Heart right ventricle (tissue), 16 donors: ENCODE results near the gene MTOR. TPM values are rescaled to one million over a fixed set of nuclear protein-coding genes. Genes with fewer than 3 reads are reported as not detected.
A peak's percentile ranks its signal among the peaks of the same experiment; 100 is the strongest.

Source experiments
- ATAC-seq, 8 donors: fragments of 200-7000 bp; cut with Tn5 transposase; one replicate each; pipeline ENCODE4 v1.9.1; 2020; ENCODE audit warnings: mild to moderate bottlenecking in 8 of 8, moderate library complexity in 8 of 8, moderate number of reproducible peaks in 1 of 8
- DNase-seq, 2 donors: peaks; one replicate each; pipeline ENCODE4 v3.0.0-alpha.2; 2020
- H3K27ac ChIP-seq, 10 donors: fragments of 200-600 bp; sonication (generic) in 2 of 10; one replicate each; pipeline versions ENCODE4 v1.5.0 to v1.8.0; 2020 to 2022; ENCODE audit warnings: mild to moderate bottlenecking in 3 of 10
- H3K27me3 ChIP-seq, 7 donors: fragments of 200-600 bp; one replicate each; pipeline ENCODE4 v1.8.0; 2021 to 2022; ENCODE audit warnings: mild to moderate bottlenecking in 2 of 7
- H3K36me3 ChIP-seq, 9 donors: fragments of 200-600 bp; sonication (generic) in 1 of 9; one replicate each; pipeline versions ENCODE4 v1.5.0 to v1.8.0; 2020 to 2022; ENCODE audit warnings: mild to moderate bottlenecking in 2 of 9
- H3K4me1 ChIP-seq, 9 donors: fragments of 200-600 bp; sonication (generic) in 1 of 9; one replicate each; pipeline versions ENCODE4 v1.5.0 to v1.8.0; 2020 to 2022; ENCODE audit warnings: mild to moderate bottlenecking in 4 of 9
- H3K4me3 ChIP-seq, 10 donors: fragments of 200-600 bp; sonication (generic) in 2 of 10; one replicate each; pipeline versions ENCODE4 v1.5.0 to v1.8.0; 2020 to 2022; ENCODE audit warnings: mild to moderate bottlenecking in 7 of 10, moderate library complexity in 2 of 10
- H3K9me3 ChIP-seq, 11 donors: fragments of 200-600 bp in 10 of 11; sonication (generic) in 2 of 11; one replicate each; pipeline versions ENCODE4 v1.5.0 to v1.8.0; 2013 to 2022; ENCODE audit warnings: mild to moderate bottlenecking in 2 of 11, control low read depth in 1 of 11, moderate library complexity in 1 of 11
- WGBS, 2 donors: extraction: QIAGEN DNeasy Blood & Tissue Kit; methylation state at CpG; one replicate each; pipeline ENCODE4 v1.1.7; 2013; ENCODE audit warnings: inconsistent platforms in 1 of 2; 5-methylcytosine and 5-hydroxymethylcytosine counted together
- intact Hi-C, 10 donors: fragments of 100-400 bp; cut with DNase I; formaldehyde crosslinking; loops; one replicate each; pipeline versions ENCODE4 v1.11.1 to v1.14.2; 2022
- polyA plus RNA-seq, 2 donors: library from polyadenylated mRNA; stranded (reverse); fragments of 200-250 nt; gene quantifications; one replicate each; pipeline ENCODE4 v1.2.3, GENCODE V29; 2013
- total RNA-seq, 10 donors: library from RNA; stranded (reverse); fragmentation: NEBNext Ultra II Directional in 3 of 10; extraction: Animal tissue kit (Norgen Biotek cat#: 25700) in 3 of 10; gene quantifications; one replicate each; pipeline versions ENCODE4 v1.2.1 to v1.2.4, GENCODE V29; 2021 to 2023
- TF ChIP-seq, protein P1 (sequence below), 9 donors: fragments of 200-600 bp; sonication (generic) in 2 of 9; IDR thresholded peaks; one replicate each; pipeline versions ENCODE4 v1.5.0 to v1.8.0; 2021 to 2022; ENCODE audit warnings: antibody characterized with exemption in 9 of 9, mild to moderate bottlenecking in 5 of 9, moderate library complexity in 1 of 9
- donor health status: Arrhythmogenic right ventricular cardiomyopathy.
- donor health status: ischemic (EF 13 %, LVEDD 7.1; RV severe dilation, severe dysfunction).
- donor health status: healthy with polysubstance abuse.
- donor health status: DM: no; HTN: yes; CAD: no.
- donor health status: DM: no; HTN: no; CAD: no.
- donor health status: ischemic (EF 25% LVEDD 6.9; RV normal size, moderate dysfunction).
- donor health status: ischemic (EF 25% LVEDD 5.7; RV mildly dilated, moderate dysfunction).
- donor health status: healthy.
- donor health status: DM: yes; HTN: yes; CAD: no.
- donor health status: Ischemic cardiomyopathy.
- donor health status: ischemic (EF 35%, LVEDD 5.7; RV mildly dilated, moderate dysfunction).
- donor health status: nonischemic (EF 11% LVEDD 7.7; RV severe dilation, severe dysfunction).
- donor health status: DM: yes; HTN: yes; CAD: no.
- donor health status: PGD.
- donor health status: ischemic (EF 29% LVEDD 5.4; RV normal size, mild dysfunction).
- donor health status: nonischemic (EF 23%, LVEDD 6.1; RV moderate dilation, normal function).

Gene MTOR
- total and polyA plus RNA-seq, 12 donors = 18.7 to 42.7 (median 36.3) TPM

DNA sequence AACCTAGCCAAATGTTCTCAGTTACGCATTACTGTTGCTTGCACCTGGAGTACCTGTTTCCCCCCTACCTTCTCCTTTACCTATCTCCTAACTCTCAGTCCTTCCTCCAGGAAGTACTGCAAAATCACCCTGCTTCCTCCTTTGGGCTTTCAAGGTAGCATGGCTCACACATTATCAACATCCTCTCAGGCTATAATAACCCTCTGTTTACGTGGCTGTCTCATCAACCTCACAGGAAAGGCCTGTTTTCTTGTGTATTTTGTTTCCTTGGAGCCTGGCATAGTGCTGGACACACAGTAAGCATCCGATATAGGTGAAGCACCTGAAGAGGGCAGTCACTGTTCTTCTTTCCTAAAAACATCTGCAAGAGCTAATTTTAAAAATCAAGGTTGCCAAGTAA, 105.9 kb downstream of the MTOR start:
- peaks cover 9 to 46% (median 27%) of the 10 kb centered on the region in 9 donors for H3K4me1 ChIP-seq
- TF ChIP-seq, protein P1, sequence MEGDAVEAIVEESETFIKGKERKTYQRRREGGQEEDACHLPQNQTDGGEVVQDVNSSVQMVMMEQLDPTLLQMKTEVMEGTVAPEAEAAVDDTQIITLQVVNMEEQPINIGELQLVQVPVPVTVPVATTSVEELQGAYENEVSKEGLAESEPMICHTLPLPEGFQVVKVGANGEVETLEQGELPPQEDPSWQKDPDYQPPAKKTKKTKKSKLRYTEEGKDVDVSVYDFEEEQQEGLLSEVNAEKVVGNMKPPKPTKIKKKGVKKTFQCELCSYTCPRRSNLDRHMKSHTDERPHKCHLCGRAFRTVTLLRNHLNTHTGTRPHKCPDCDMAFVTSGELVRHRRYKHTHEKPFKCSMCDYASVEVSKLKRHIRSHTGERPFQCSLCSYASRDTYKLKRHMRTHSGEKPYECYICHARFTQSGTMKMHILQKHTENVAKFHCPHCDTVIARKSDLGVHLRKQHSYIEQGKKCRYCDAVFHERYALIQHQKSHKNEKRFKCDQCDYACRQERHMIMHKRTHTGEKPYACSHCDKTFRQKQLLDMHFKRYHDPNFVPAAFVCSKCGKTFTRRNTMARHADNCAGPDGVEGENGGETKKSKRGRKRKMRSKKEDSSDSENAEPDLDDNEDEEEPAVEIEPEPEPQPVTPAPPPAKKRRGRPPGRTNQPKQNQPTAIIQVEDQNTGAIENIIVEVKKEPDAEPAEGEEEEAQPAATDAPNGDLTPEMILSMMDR (IDR thresholded peaks at IDR 0.05) = no peak
- H3K9me3 ChIP-seq = no peaks in the 10 kb centered on the region
- intact Hi-C loops = no loop called here
- no peaks in the 10 kb centered on the region for H3K27me3 ChIP-seq
- WGBS, 2 donors = 74% methylated on average over 3 of the region's 3 CpGs
- ATAC-seq (no peak), DNase-seq (no peak)
- H3K36me3 ChIP-seq = peaks cover 0 to 65% (median 20%) of the 10 kb centered on the region in 9 donors
- H3K4me3 ChIP-seq = no peak overlapping the region
- peak overlapping the region in 1 of 10 donors; percentile 53 for H3K27ac ChIP-seq

- WGBS, 2 donors = 77% methylated on average over 3 of the region's 3 CpGs
- TF ChIP-seq, protein P1 (IDR thresholded peaks at IDR 0.05) = no peak
- Histone ChIP-seq H3K27ac (peak overlapping the region in 4 of 10 donors; percentile 28 to 64 (median 49)), H3K4me1 (peaks cover 9 to 52% (median 24%) of the 10 kb centered on the region in 9 donors), H3K9me3 (no peaks in the 10 kb centered on the region), H3K27me3 (no peaks in the 10 kb centered on the region), H3K36me3 (peaks cover 0 to 84% (median 18%) of the 10 kb centered on the region in 9 donors), H3K4me3 (no peak overlapping the region)
- intact Hi-C loops = no loop called here
- no peak for DNase-seq
- no peak for ATAC-seq
These were observed 109.2 kb downstream of the MTOR start for GRCh38 chr1:11153184-11153583.

DNA sequence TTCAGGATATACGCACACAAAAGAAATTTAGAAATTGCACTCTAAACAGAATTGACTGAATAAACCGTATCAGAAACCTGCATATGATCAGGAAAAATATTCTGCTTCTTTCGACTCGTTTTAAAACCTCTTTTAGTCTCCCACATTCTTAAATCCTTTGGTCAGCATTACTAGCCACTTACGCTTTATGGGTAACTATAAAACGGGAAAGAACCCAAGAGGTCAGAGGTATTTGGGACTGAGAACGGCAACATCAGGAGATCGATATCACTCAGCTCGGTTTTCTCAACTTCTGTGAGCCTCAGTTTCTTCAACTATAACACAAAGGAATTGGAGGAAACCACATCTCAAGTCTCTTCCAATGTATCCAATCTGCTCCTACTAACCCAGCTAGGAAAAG, 109.6 kb downstream of the MTOR start:
- 82 to 90% methylated on average over 9 of the region's 9 CpGs for WGBS, 2 donors
- Histone ChIP-seq H3K4me1 (peaks cover 8 to 49% (median 20%) of the 10 kb centered on the region in 9 donors), H3K27ac (peak overlapping the region in 6 of 10 donors; percentile 9 to 64 (median 37)), H3K9me3 (no peaks in the 10 kb centered on the region), H3K27me3 (no peaks in the 10 kb centered on the region), H3K36me3 (peaks cover 0 to 88% (median 21%) of the 10 kb centered on the region in 9 donors), H3K4me3 (no peak overlapping the region)
- no peak for DNase-seq
- no peak for ATAC-seq
- intact Hi-C loops = no loop called here
- TF ChIP-seq, protein P1 (IDR thresholded peaks at IDR 0.05) = no peak

DNA sequence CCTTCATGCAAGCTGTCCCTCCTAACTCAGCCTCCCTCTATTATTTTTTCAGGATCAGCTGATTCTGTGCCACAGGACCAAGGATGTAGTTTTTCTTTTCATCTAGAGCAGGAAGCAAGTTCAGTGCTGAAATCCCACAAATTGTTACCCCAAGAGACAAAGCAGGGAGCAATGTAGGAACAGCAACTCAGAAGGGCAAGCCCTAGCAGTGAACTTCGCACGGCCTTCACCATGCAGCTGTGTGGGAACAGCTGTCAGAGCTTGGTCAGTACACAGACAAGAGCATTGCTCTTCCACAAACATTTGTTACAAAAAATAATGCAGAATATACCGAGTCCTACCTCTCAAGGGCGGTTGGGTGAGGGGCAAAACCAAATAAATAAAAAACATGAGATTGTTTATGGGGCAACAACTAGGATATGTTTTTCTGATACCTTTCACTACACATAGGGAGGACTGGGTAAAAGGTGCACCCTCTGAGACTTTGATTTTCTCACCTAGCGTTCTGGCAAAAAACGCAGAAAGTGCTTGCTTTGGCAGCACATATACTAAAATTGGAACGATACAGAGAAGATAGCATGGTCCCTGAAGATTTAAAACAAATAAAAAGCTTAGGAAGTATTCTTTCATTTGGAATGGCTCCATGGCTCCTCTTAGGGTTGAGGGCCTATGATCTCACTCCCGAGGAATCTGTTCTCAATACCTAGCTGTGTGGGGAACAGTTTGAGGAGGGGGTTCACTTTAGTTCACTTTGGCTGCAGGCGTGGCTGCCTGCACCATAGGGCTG, 110.3 kb downstream of the MTOR start:
- Histone ChIP-seq H3K27ac (peak overlapping the region in 8 of 10 donors; percentile 0 to 64 (median 49)), H3K36me3 (peaks cover 0 to 93% (median 26%) of the 10 kb centered on the region in 9 donors), H3K9me3 (no peaks in the 10 kb centered on the region), H3K4me1 (peaks cover 6 to 49% (median 18%) of the 10 kb centered on the region in 9 donors), H3K27me3 (no peaks in the 10 kb centered on the region), H3K4me3 (no peak overlapping the region)
- peak in 1 of 2 donors; percentile 25 for DNase-seq
- 62 to 67% methylated on average over 9 of the region's 9 CpGs for WGBS, 2 donors
- ATAC-seq = peak; percentile 50 to 90 (median 72)
- TF ChIP-seq, protein P1 (IDR thresholded peaks at IDR 0.05) = no peak
- intact Hi-C loops = no loop called here
